Naive thymus-derived CD4-positive, alpha-beta T cell (primary cell): ENCODE data around the gene ACBD6. TPM values are rescaled to one million over a fixed set of nuclear protein-coding genes. Genes with fewer than 3 reads are reported as not detected.
"Not testable (repeated sequence)": the region's sequence is repeated elsewhere in the genome, so short reads cannot be mapped to it uniquely, and the experiment has no call there.

Source experiments
- ATAC-seq: fragments of 150-1000 bp; cut with Tn5 transposase; 2 replicates; pipeline ENCODE4 v1.10.0; 2021; ENCODE audit warnings: mild to moderate bottlenecking, moderate library complexity
- CTCF ChIA-PET: fragments of 350-600 bp; sonication (Branson Sonifier 250); formaldehyde crosslinking; loops from one replicate; lab custom pipeline; 2021; ENCODE audit warnings: antibody characterized with exemption; lab: Charles Lee
- POLR2A ChIA-PET: fragments of 350-600 bp; sonication (Branson Sonifier 250); formaldehyde crosslinking; loops from one replicate; lab custom pipeline; 2021; ENCODE audit warnings: antibody characterized with exemption, inconsistent platforms; lab: Charles Lee
- DNase-seq, 9 donors: peaks; one replicate each; pipeline versions ENCODE4 v3.0.0 to v3.0.0-alpha.2; 2020 to 2022; ENCODE audit warnings: mixed read lengths in 1 of 9
- H3K27ac ChIP-seq: one replicate; pipeline ENCODE4 v1.7.0; 2013; ENCODE audit warnings: mild to moderate bottlenecking, low read depth, low read length, moderate library complexity
- H3K27me3 ChIP-seq, 2 donors: one replicate each; pipeline ENCODE4 v1.7.0; 2013; ENCODE audit warnings: low read length in 2 of 2, mild to moderate bottlenecking in 2 of 2, moderate library complexity in 2 of 2; ENCODE audit not compliant: control insufficient read depth in 2 of 2, insufficient read depth in 2 of 2
- H3K36me3 ChIP-seq, 3 experiments: 1 replicate in 2 of 3; 2 replicates in 1 of 3; pipeline ENCODE4 v1.7.0; 2013; ENCODE audit warnings: low read length in 3 of 3, mild to moderate bottlenecking in 3 of 3, moderate library complexity in 1 of 3; ENCODE audit not compliant: insufficient read depth in 3 of 3, control insufficient read depth in 2 of 3
- H3K4me1 ChIP-seq, 2 donors: one replicate each; pipeline ENCODE4 v1.7.0; 2013; ENCODE audit warnings: low read length in 2 of 2, mild to moderate bottlenecking in 2 of 2, moderate library complexity in 1 of 2; ENCODE audit not compliant: control insufficient read depth in 2 of 2, insufficient read depth in 2 of 2
- H3K4me3 ChIP-seq: 2 replicates; pipeline ENCODE4 v1.7.0; 2013; ENCODE audit warnings: mild to moderate bottlenecking, low read length
- H3K9me3 ChIP-seq, 3 experiments: 1 replicate in 2 of 3; 2 replicates in 1 of 3; pipeline ENCODE4 v1.7.0; 2013; ENCODE audit warnings: low read length in 3 of 3; ENCODE audit not compliant: control insufficient read depth in 2 of 3
- H3K27ac Mint-ChIP-seq, 9 donors: one replicate each; pipeline ENCODE4 v1.8.0; 2020 to 2022; ENCODE audit warnings: mixed read lengths in 9 of 9, mild to moderate bottlenecking in 8 of 9, moderate library complexity in 5 of 9, inconsistent platforms in 2 of 9
- H3K27me3 Mint-ChIP-seq, 5 donors: one replicate each; pipeline ENCODE4 v1.8.0; 2021 to 2022; ENCODE audit warnings: mixed read lengths in 5 of 5, mild to moderate bottlenecking in 1 of 5
- H3K36me3 Mint-ChIP-seq, 5 donors: one replicate each; pipeline ENCODE4 v1.8.0; 2020 to 2022; ENCODE audit warnings: mixed read lengths in 5 of 5, mild to moderate bottlenecking in 3 of 5, inconsistent platforms in 1 of 5
- H3K4me1 Mint-ChIP-seq, 7 donors: one replicate each; pipeline ENCODE4 v1.8.0; 2020 to 2022; ENCODE audit warnings: mixed read lengths in 7 of 7, mild to moderate bottlenecking in 3 of 7, inconsistent platforms in 1 of 7
- H3K4me3 Mint-ChIP-seq, 10 donors: one replicate each; pipeline ENCODE4 v1.8.0; 2020 to 2022; ENCODE audit warnings: mild to moderate bottlenecking in 10 of 10, mixed read lengths in 10 of 10, moderate library complexity in 6 of 10, inconsistent platforms in 2 of 10
- H3K9me3 Mint-ChIP-seq, 11 donors: one replicate each; pipeline ENCODE4 v1.8.0; 2020 to 2022; ENCODE audit warnings: mixed read lengths in 11 of 11, mild to moderate bottlenecking in 4 of 11, inconsistent platforms in 1 of 11, moderate library complexity in 1 of 11
- intact Hi-C, 2 donors: fragments of 100-400 bp; cut with micrococcal nuclease; formaldehyde crosslinking; loops; one replicate each; pipeline ENCODE4 v1.15.1; 2023
- polyA plus RNA-seq, 2 donors: library from polyadenylated mRNA; unstranded; fragments of 300-500 nt; fragmentation: Illumina TruSeq; gene quantifications; one replicate each; pipeline ENCODE4 v1.2.3, GENCODE V29; 2021
- total RNA-seq, 6 experiments: library from RNA in 5 of 6; stranded (reverse) in 5 of 6; gene quantifications; 1 replicate in 5 of 6; 2 replicates in 1 of 6; pipeline ENCODE4 v1.2.3 and lab custom pipeline; 2021 to 2026

Gene ACBD6, protein sequence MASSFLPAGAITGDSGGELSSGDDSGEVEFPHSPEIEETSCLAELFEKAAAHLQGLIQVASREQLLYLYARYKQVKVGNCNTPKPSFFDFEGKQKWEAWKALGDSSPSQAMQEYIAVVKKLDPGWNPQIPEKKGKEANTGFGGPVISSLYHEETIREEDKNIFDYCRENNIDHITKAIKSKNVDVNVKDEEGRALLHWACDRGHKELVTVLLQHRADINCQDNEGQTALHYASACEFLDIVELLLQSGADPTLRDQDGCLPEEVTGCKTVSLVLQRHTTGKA
- total RNA-seq (10 to 100 TPM; 44.2 to 75.7 (median 47.3) TPM), polyA plus RNA-seq (10 to 100 TPM; 46.2 to 47.6 TPM), total RNA-seq (lab: John Stamatoyannopoulos, UW) (55.2 reads per million, percentile 73 among the genes with 10 or more reads in this experiment)

DNA sequence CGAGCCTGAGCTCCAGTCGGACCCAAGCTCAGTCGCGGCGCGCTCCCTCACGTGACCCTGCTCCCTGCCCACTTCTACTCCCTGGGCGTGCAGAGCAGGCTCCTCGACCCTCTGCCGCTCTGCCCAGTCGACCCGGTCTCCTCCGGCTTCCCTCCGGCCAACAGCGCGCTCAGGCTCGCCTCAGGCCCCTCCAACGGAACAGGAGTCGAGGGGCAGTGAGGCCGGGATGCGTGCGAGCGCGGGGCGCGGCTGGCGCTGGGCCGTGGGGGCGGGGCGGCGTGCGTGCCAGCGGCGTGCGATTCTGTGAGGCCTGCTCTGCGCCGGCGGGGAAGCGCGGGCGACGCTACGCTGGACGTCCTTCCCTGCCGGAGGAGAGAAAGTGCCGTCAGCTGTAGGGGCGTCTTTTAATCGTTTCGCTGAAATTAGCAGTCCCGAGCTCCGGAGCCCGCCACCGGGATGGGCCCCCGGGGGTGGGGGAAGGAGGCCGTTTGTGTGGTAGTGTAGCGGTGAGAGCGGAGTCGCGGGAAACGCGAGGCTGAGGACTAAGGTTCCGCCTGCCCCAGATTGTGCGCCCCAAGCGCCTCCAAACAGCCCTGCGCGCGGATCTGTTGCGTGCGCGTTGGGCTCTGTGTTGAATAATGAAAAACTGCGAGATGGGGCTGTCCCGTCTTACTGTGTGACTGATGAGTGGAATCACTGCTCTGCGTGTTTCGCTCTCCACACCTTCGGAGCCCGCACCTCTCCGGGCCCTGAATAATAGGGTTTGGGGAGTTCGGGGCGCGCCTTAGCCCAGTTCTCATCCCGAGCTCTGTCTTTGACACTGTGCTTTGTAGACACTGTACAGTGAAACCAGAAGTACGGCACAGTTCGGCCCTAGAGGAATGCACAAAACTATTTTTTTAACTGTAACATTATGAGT is at the start of gene ACBD6:
ACBD6 (minus strand) TSS at position 217 of the 919 bp plus-strand sequence. CDS start 311 bp downstream, outside the sequence.
- intact Hi-C loops = loop anchor here (1.0 to 10.0 kb wide), 17 partner anchors 20 to 1778 kb away; partner anchors contain the start of genes AXDND1 (in 2 of the 2), STX6 (in 2 of the 2), TOR1AIP1 (in 2 of the 2) and CEP350 (in 1 of the 2)

DNA sequence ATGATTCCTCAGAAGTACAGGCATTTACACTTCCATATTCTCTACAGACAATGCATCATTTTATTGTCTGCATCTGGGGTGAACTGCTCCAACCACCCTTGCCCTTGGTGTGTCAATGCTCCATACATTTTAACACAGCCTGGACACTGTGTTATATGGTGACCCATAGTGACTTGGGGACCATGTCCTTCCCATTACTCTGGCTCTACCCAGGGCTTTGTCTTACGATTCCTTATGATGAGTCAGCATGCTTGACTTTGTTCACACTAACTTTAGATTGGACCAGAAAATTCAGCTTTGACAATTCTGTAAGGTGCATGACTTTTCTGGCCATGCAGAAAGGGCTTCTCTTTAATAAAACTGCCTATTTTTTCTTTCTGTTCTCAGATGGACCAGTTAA is 49.6 kb upstream of the ACBD6 start:
- H3K27me3 ChIP-seq = no peaks in the 10 kb centered on the region
- CTCF ChIA-PET = interaction anchor here (0.6 kb wide), 1 partner anchor 310 kb away, joined by 3 read pairs; no protein-coding TSS in a partner anchor
- POLR2A ChIA-PET = no interaction called here
- no peaks in the 10 kb centered on the region for H3K9me3 Mint-ChIP-seq
- no peaks in the 10 kb centered on the region for H3K36me3 ChIP-seq
- H3K27ac Mint-ChIP-seq = no peak overlapping the region
- H3K4me3 Mint-ChIP-seq = no peak overlapping the region
- H3K4me1 ChIP-seq = no peaks in the 10 kb centered on the region
- H3K27me3 Mint-ChIP-seq = peaks cover 0 to 22% (median 0%) of the 10 kb centered on the region in 5 donors
- no peaks in the 10 kb centered on the region for H3K36me3 Mint-ChIP-seq
- no peaks in the 10 kb centered on the region for H3K9me3 ChIP-seq
- ATAC-seq = no peak
- no peaks in the 10 kb centered on the region for H3K4me1 Mint-ChIP-seq
- no peak for DNase-seq
- no peak overlapping the region for H3K4me3 ChIP-seq
- H3K27ac ChIP-seq = no peak overlapping the region
- intact Hi-C loops = no loop called here

More for the DNA sequence above, at the start of gene ACBD6:
- peak within 1 kb of the TSS; percentile 79 for H3K27ac ChIP-seq
- Mint-ChIP-seq H3K9me3 (no peaks in the 10 kb centered on the region), H3K4me1 (peaks cover 17 to 55% (median 38%) of the 10 kb centered on the region in 7 donors), H3K36me3 (peaks cover 0 to 4% (median 0%) of the 10 kb centered on the region in 5 donors), H3K27me3 (peaks cover 0 to 5% (median 0%) of the 10 kb centered on the region in 5 donors), H3K27ac (peak within 1 kb of the TSS; percentile 91 to 99 (median 98)), H3K4me3 (peak within 1 kb of the TSS; percentile 89 to 100 (median 97))
- H3K9me3 ChIP-seq = no peaks in the 10 kb centered on the region
- CTCF ChIA-PET = interaction anchor here (0.7 to 2.3 kb wide), 6 partner anchors 12 to 517 kb away, joined by 3 to 20 read pairs (median 4); no protein-coding TSS in a partner anchor
- POLR2A ChIA-PET = interaction anchor here (0.5 to 2.8 kb wide), 19 partner anchors 9 to 896 kb away, joined by 3 to 14 read pairs (median 3); partner anchors contain the start of genes CEP350, QSOX1, STX6 and TOR1AIP1
- H3K36me3 ChIP-seq = peaks cover 0 to 4% (median 0%) of the 10 kb centered on the region in 3 experiments
- peak; percentile 80 to 92 (median 89) for DNase-seq
- H3K4me1 ChIP-seq = peaks cover 10 to 18% of the 10 kb centered on the region in 2 donors
- H3K27me3 ChIP-seq = no peaks in the 10 kb centered on the region
- H3K4me3 ChIP-seq = peak within 1 kb of the TSS; percentile 85
- ATAC-seq = peak; percentile 95

DNA sequence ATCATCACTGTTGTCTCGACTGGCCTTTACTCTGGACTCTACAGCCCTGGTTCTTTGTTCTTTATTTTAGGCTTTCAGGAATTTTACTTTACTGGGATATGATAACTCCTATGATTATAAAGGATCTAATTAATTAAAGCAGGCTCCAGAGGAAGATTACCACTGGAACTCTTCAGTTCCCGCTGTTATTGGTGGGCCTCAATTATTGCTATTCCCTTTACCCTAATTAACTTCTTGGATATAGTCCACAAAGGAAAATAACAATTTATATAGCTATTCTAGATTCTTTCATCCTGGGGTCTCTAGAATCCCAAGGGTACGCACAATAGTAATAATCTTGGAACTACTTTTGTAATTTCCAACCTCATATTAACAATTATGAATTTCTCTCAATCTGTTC is 47.9 kb upstream of the ACBD6 start:
- CTCF ChIA-PET = interaction anchor here (0.6 kb wide), 1 partner anchor 13 kb away, joined by 3 read pairs; no protein-coding TSS in a partner anchor

DNA sequence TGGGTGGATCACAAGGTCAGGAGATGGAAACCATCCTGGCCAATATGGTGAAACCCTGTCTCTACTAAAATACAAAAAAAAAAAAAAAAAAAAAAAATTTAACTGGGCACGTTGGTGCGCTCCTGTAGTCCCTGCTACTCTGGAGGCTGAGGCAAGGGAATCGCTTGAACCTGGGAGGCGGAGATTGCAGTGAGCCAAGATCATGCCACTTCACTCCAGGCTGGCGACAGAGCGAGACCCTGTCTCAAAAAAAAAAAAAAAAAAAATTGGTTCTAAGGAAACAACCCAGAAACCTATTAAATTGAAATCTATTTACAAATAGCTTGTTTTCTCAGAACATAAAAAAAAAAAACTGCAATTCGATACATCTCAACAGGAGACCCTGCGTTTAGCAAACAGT is 47.4 kb upstream of the ACBD6 start:
- CTCF ChIA-PET, H3K36me3 Mint-ChIP-seq, H3K4me1 Mint-ChIP-seq, H3K27ac ChIP-seq, H3K27me3 ChIP-seq, H3K9me3 Mint-ChIP-seq, POLR2A ChIA-PET, H3K36me3 ChIP-seq, H3K4me1 ChIP-seq, ATAC-seq, H3K9me3 ChIP-seq, H3K4me3 ChIP-seq, intact Hi-C loops, DNase-seq, H3K27ac Mint-ChIP-seq, H3K4me3 Mint-ChIP-seq: not testable (repeated sequence)
- H3K27me3 Mint-ChIP-seq = peaks cover 0 to 13% (median 0%) of the 10 kb centered on the region in 5 donors

More for the DNA sequence above, 47.9 kb upstream of the ACBD6 start:
- DNase-seq (no peak), ATAC-seq (no peak)
- no peaks in the 10 kb centered on the region for H3K4me1 Mint-ChIP-seq
- no peak overlapping the region for H3K27ac ChIP-seq
- no peak overlapping the region for H3K27ac Mint-ChIP-seq
- no peaks in the 10 kb centered on the region for H3K4me1 ChIP-seq
- H3K4me3 Mint-ChIP-seq = no peak overlapping the region
- no peaks in the 10 kb centered on the region for H3K36me3 Mint-ChIP-seq
- H3K4me3 ChIP-seq = no peak overlapping the region
- intact Hi-C loops = no loop called here
- H3K36me3 ChIP-seq = no peaks in the 10 kb centered on the region
- peaks cover 0 to 13% (median 0%) of the 10 kb centered on the region in 5 donors for H3K27me3 Mint-ChIP-seq
- POLR2A ChIA-PET = no interaction called here
- no peaks in the 10 kb centered on the region for H3K27me3 ChIP-seq
- H3K9me3 ChIP-seq = no peaks in the 10 kb centered on the region
- no peaks in the 10 kb centered on the region for H3K9me3 Mint-ChIP-seq

DNA sequence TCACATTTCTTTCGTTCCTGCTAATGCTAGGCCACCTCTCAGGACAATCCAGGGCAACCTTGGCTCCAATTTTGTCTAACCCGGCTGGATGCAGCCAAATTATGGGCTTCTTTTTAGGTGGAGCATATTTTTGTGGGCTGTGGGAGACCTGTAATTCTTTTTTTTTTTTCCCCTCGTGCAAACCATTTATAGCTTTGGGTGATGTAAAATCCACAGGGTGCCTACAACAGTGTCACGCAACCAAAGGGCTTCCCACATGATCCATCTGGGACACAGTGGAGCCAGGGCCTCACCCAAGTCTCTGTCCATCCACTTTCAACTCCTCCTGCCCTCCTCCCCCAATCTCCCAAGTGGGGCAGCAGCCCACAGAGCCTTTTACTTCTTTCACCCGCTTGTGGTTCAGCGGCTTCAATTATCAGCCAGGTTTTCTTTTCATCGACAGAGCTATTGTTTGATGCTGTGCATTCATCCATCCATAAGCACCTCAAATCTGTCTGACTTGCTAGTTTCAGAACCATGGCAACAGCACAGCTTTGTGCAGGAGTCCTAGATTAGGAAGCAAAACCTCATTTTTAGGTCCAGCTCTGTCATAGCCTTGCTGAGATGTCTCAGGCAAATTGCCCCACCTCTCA is 46.4 kb upstream of the ACBD6 start:
- ATAC-seq = no peak
- intact Hi-C loops = no loop called here
- no peak overlapping the region for H3K4me3 ChIP-seq

DNA sequence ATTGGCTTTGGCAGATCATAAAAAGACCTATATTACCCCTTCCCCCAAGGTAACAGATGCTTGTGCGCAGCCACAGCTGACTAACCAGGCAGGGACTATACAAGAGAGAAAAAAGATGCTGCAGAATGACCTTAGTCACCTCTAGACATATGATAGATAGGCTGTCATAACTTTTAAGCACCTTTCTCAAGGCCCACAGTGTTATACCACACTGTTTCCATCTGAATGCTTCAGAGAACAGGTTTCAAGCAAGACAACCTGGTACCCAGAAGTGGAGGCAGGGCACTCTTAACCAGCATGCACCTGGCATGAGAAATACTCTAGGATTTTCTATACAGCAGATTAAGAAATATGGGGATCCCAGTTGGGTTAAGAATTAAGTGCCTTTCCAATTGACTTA is 43.6 kb upstream of the ACBD6 start:
- H3K4me3 ChIP-seq = no peak overlapping the region
- POLR2A ChIA-PET = no interaction called here
- no peaks in the 10 kb centered on the region for H3K4me1 Mint-ChIP-seq
- H3K36me3 Mint-ChIP-seq = no peaks in the 10 kb centered on the region
- CTCF ChIA-PET = interaction anchor here (1.5 kb wide), 1 partner anchor 13 kb away, joined by 5 read pairs; no protein-coding TSS in a partner anchor
- intact Hi-C loops = no loop called here
- H3K9me3 ChIP-seq = no peaks in the 10 kb centered on the region
- no peak overlapping the region for H3K4me3 Mint-ChIP-seq
- no peak overlapping the region for H3K27ac ChIP-seq
- peaks cover 0 to 3% (median 0%) of the 10 kb centered on the region in 5 donors for H3K27me3 Mint-ChIP-seq
- DNase-seq (no peak), ATAC-seq (no peak)
- no peaks in the 10 kb centered on the region for H3K9me3 Mint-ChIP-seq
- H3K36me3 ChIP-seq = no peaks in the 10 kb centered on the region
- no peak overlapping the region for H3K27ac Mint-ChIP-seq
- no peaks in the 10 kb centered on the region for H3K27me3 ChIP-seq
- no peaks in the 10 kb centered on the region for H3K4me1 ChIP-seq

More for the DNA sequence above, 46.4 kb upstream of the ACBD6 start:
- Mint-ChIP-seq H3K27me3 (peaks cover 0 to 11% (median 0%) of the 10 kb centered on the region in 5 donors), H3K36me3 (no peaks in the 10 kb centered on the region), H3K9me3 (no peaks in the 10 kb centered on the region), H3K4me3 (no peak overlapping the region), H3K4me1 (no peaks in the 10 kb centered on the region), H3K27ac (no peak overlapping the region)
- no peaks in the 10 kb centered on the region for H3K9me3 ChIP-seq
- H3K36me3 ChIP-seq = no peaks in the 10 kb centered on the region
- no peak for DNase-seq
- H3K4me1 ChIP-seq = no peaks in the 10 kb centered on the region
- POLR2A ChIA-PET = interaction anchor here (0.6 kb wide), 1 partner anchor 12 kb away, joined by 3 read pairs; no protein-coding TSS in a partner anchor
- H3K27me3 ChIP-seq = no peaks in the 10 kb centered on the region
- H3K27ac ChIP-seq = no peak overlapping the region
- CTCF ChIA-PET = no interaction called here
